ENCODE measurements around the gene KCNAB1.

Gene KCNAB1

GRCh38 chr3:156576051-156576450, 455.7 kb downstream of the KCNAB1 start:
- DNase-seq (ENCODE audit: low read depth in 2 of 2): no peak

- DNase-seq (ENCODE audit: low read depth in 2 of 2): no peak
Observed at GRCh38 chr3:156576651-156577348, 456.4 kb downstream of the KCNAB1 start.

DNA sequence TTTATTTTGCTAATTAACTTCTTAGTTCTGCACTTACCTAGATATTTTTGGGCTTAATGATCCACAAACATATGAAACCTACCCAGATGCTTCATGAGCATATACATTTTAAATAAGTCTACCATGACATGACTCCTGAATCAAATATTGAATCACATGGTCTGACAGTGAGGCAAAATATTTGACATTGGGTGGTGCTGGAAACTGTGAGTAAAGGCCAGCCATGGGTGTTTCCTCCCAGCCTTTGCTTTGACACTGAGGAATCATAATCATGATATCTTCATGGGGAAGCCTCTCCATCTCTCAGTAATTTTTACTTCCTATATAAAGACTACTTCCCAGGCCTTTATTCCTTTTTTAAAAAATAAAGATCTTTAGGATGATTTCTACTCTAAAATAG, 457.4 kb downstream of the KCNAB1 start:
- no peak for DNase-seq (ENCODE audit: low read depth in 2 of 2)

DNA sequence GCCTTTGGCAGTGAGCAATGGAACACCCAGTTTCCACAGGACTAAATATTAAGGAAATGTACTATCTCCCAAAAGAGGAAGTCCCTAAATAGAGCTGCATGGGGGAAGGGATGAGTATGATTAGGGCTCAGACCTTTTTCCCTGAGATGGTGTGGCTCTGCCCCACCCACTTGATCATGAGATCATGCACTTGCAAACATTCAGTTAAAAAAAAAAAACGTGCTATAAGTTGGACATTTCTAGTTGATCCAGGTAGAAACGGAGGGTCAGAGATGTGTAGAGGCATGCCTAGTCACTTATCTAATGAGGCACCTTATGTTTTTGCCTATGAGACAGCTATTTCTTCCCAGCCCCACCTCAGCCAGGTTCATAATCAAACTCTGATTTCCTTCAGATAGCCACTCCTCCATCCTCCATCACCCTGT, 459.1 kb downstream of the KCNAB1 start:
- DNase-seq (ENCODE audit: low read depth in 2 of 2): no peak

DNA sequence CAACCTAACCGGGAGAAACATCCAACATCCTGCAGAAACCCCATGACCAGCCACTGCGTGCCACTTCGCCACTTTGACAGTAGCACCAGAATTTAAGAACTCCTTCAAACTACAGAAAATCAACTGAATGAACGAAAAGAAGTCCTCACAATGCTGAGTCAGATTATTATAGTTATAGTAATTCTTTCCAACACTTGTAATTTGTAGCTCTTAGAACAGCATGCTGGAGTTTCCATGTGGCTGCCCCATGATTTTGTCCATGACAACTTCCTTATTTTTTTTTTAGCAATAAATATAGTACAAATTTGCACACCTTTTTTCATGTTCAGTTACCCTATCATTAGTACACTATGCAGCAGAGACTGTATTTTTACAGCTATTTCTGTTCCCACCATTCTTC, 460.7 kb downstream of the KCNAB1 start:
- no peak for DNase-seq (ENCODE audit: low read depth in 2 of 2)

DNA sequence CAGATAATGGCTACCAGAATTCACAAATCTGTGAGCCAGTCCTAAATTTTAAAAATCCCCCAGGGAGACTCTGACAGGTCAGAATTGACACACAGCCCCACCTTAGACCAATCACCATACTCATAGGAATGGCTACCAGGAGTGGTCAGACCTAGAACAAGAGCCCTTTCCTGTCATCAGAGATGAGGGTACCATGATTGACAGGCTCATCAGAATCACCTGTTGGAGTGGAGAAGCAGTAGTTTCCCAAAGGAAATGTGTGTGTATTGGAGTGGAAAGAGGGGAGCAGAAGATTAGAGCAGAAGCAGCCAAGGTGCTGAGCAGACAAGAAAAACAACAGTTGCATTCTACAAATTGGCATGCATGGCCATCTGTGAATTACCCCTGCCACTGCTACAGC, 461.6 kb downstream of the KCNAB1 start:
- DNase-seq (ENCODE audit: low read depth in 2 of 2): no peak

DNA sequence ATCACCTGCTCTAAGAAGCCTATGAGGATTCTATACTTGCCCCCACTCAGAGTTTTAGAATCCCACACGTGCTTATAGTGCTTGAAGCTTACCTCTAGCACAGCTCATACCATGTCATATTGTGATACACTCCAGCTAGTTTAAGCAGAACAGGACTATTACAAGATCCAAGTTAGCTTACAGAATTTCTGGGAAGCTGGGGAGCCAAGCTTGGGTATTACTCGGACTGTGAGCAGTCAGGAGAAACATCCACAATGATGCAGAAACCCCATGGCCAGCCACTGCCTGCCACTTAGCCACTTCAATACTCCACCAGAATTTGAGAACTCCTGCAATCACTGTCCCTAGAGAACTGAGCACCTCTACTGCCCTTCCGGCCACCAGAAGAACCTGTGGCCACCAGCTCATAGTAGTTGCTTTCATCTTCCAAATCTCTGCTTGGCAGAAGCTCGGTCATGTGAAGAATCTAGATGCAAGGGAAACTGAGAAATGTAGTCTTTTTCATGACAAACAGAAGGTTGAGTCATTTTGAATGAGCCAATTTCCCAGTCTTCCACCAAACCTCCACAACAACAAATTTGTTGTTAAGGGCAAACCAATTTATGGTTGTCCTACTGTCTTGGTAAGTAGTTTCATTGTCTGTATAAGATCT, 462.3 kb downstream of the KCNAB1 start:
- no peak for DNase-seq (ENCODE audit: low read depth in 2 of 2)

- no peak for DNase-seq (ENCODE audit: low read depth in 2 of 2)
Observed at GRCh38 chr3:156583469-156583868, 463.1 kb downstream of the KCNAB1 start.

- no peak for DNase-seq (ENCODE audit: low read depth in 2 of 2)
Observed at GRCh38 chr3:156586905-156587759, 466.8 kb downstream of the KCNAB1 start.

DNA sequence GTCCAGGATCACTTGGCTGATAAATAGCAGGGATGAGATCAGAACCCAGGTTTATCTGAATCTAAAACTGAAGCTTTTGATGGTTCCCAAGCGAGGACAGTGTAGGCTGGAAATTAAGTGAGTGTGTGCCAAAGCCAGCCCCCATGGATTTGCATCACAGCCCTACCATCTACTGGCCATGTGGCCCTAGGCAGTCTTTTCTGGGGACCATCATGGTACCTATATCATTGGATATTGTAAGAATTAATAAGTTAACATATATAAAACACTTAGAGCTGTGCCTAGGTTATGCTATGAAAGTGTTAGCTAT, 467.3 kb downstream of the KCNAB1 start:
- DNase-seq (ENCODE audit: low read depth in 2 of 2): no peak

Measured in activated CD8-positive, alpha-beta memory T cell treated with anti-CD3 and anti-CD28 coated beads for 4 hours (primary cell).